A204.1 (cell line): ENCODE measurements around the gene RAD51B.

Experiments
- FAIRE-seq: peaks from 2 replicates; lab custom pipeline; 2012; peaks lifted over from hg19 to GRCh38; lab: Jason Lieb, UNC

Gene RAD51B

GRCh38 chr14:68625366-68626090, 805.9 kb downstream of the RAD51B start:
- FAIRE-seq, result no peak

GRCh38 chr14:68626386-68626785, 806.8 kb downstream of the RAD51B start:
- no peak for FAIRE-seq

- FAIRE-seq, result no peak
These were observed 807.7 kb downstream of the RAD51B start for GRCh38 chr14:68627050-68627867.

GRCh38 chr14:68627868-68628604, 808.5 kb downstream of the RAD51B start:
- no peak for FAIRE-seq

- no peak for FAIRE-seq
These were observed 809.2 kb downstream of the RAD51B start for GRCh38 chr14:68628605-68629310.

- no peak for FAIRE-seq
These were observed 810.5 kb downstream of the RAD51B start for GRCh38 chr14:68630081-68630571.

GRCh38 chr14:68630611-68631393, 811.2 kb downstream of the RAD51B start:
- FAIRE-seq, result no peak

- FAIRE-seq, result no peak
These were observed 811.9 kb downstream of the RAD51B start for GRCh38 chr14:68631394-68632053.

- no peak for FAIRE-seq
These were observed 812.7 kb downstream of the RAD51B start for GRCh38 chr14:68632054-68632895.

- FAIRE-seq, result no peak
These were observed 813.8 kb downstream of the RAD51B start for GRCh38 chr14:68633131-68633991.

- no peak for FAIRE-seq
These were observed 814.8 kb downstream of the RAD51B start for GRCh38 chr14:68634332-68634731.

GRCh38 chr14:68634874-68635595, 815.5 kb downstream of the RAD51B start:
- FAIRE-seq, result peak; percentile 27

GRCh38 chr14:68636597-68636996, 817.0 kb downstream of the RAD51B start:
- FAIRE-seq, result no peak

GRCh38 chr14:68637106-68638021, 817.8 kb downstream of the RAD51B start:
- no peak for FAIRE-seq

- FAIRE-seq, result no peak
These were observed 818.8 kb downstream of the RAD51B start for GRCh38 chr14:68638141-68638999.
